Spleen (tissue), 11 donors: Measurements from ENCODE around the gene ITGAV. TPM values are rescaled to one million over a fixed set of nuclear protein-coding genes. Genes with fewer than 3 reads are reported as not detected.
"Not testable (repeated sequence)": the region's sequence is repeated elsewhere in the genome, so short reads cannot be mapped to it uniquely, and the experiment has no call there.

ENCODE experiments used
- DNase-seq: peaks from one replicate; pipeline ENCODE4 v3.0.0-alpha.2; 2020
- H3K27ac ChIP-seq, 8 donors: fragments of 200-600 bp; sonication (generic) in 7 of 8; 1 replicate in 4 of 8; 2 replicates in 4 of 8; pipeline versions ENCODE4 v1.5.0 to v1.8.0; 2016 to 2021; ENCODE audit warnings: inconsistent platforms in 4 of 8, mild to moderate bottlenecking in 4 of 8, moderate library complexity in 1 of 8
- H3K27me3 ChIP-seq, 7 donors: fragments of 200-600 bp; sonication (generic) in 6 of 7; replicated peaks in 1 of 7; 1 replicate in 4 of 7; 2 replicates in 3 of 7; pipeline versions ENCODE4 v1.5.0 to v1.8.0; 2016 to 2021; ENCODE audit warnings: inconsistent platforms in 3 of 7, mild to moderate bottlenecking in 1 of 7
- H3K36me3 ChIP-seq, 6 donors: fragments of 200-600 bp; sonication (generic) in 5 of 6; 1 replicate in 4 of 6; 2 replicates in 2 of 6; pipeline versions ENCODE4 v1.5.0 to v1.8.0; 2016 to 2021; ENCODE audit warnings: inconsistent platforms in 2 of 6
- H3K4me1 ChIP-seq, 6 donors: fragments of 200-600 bp; sonication (generic) in 5 of 6; 1 replicate in 3 of 6; 2 replicates in 3 of 6; pipeline versions ENCODE4 v1.5.0 to v1.8.0; 2016 to 2021; ENCODE audit warnings: inconsistent platforms in 3 of 6
- H3K4me3 ChIP-seq, 8 donors: fragments of 200-600 bp; sonication (generic) in 7 of 8; 1 replicate in 4 of 8; 2 replicates in 4 of 8; pipeline versions ENCODE4 v1.5.0 to v1.8.0; 2016 to 2021; ENCODE audit warnings: inconsistent platforms in 4 of 8, mild to moderate bottlenecking in 4 of 8, moderate library complexity in 2 of 8
- H3K9me3 ChIP-seq, 8 donors: fragments of 200-600 bp; sonication (generic) in 7 of 8; 1 replicate in 4 of 8; 2 replicates in 4 of 8; pipeline versions ENCODE4 v1.5.0 to v1.8.0; 2016 to 2021; ENCODE audit warnings: inconsistent platforms in 4 of 8
- CTCF ChIP-seq, 11 experiments: fragments of 200-600 bp in 7 of 11; fragments of 450-650 bp in 4 of 11; sonication (generic) in 4 of 11; IDR thresholded peaks in 8 of 11; conservative IDR thresholded peaks in 3 of 11; 1 replicate in 7 of 11; 2 replicates in 4 of 11; pipeline versions ENCODE4 v1.4.0 to v1.8.0; 2016 to 2021; ENCODE audit warnings: antibody characterized with exemption in 11 of 11, inconsistent platforms in 4 of 11, mild to moderate bottlenecking in 1 of 11
- POLR2A ChIP-seq, 3 donors: fragments of 450-650 bp; IDR thresholded peaks; one replicate each; pipeline ENCODE4 v1.5.1; 2017; ENCODE audit warnings: antibody characterized with exemption in 3 of 3, mild to moderate bottlenecking in 1 of 3
- POLR2AphosphoS5 ChIP-seq, 3 donors: sonication (generic); formaldehyde crosslinking; IDR thresholded peaks; one replicate each; pipeline ENCODE4 v1.5.1; 2017; ENCODE audit warnings: antibody characterized with exemption in 3 of 3
- WGBS, 5 donors: extraction: QIAGEN DNeasy Blood & Tissue Kit in 3 of 5; methylation state at CpG; one replicate each; pipeline versions ENCODE4 v1.1.5 to v1.1.7; 2013 to 2018; 5-methylcytosine and 5-hydroxymethylcytosine counted together
- intact Hi-C: fragments of 100-400 bp; cut with DNase I; formaldehyde crosslinking; loops from one replicate; pipeline ENCODE4 v1.15.0; 2023; ENCODE audit warnings: low total_unique reads
- polyA plus RNA-seq, 3 donors: library from polyadenylated mRNA; stranded (reverse); fragments of 200-250 nt; gene quantifications; one replicate each; pipeline ENCODE4 v1.2.1, GENCODE V29; 2013
- total RNA-seq, 7 donors: library from RNA; depleted of rRNA in 3 of 7; stranded (reverse); fragments of >200 nt in 3 of 7; fragmentation: NEBNext Ultra II Directional in 4 of 7; extraction: Animal tissue kit (Norgen Biotek cat#: 25700) in 4 of 7; gene quantifications; one replicate each; pipeline versions ENCODE4 v1.1.0 to v1.2.1, GENCODE V29; 2016 to 2021
- donor health status: healthy with polysubstance abuse.
- donor health status: DM: no; HTN: no; CAD: no; lungs with moderate emphysema.
- donor health status: DM: no; HTN: no; CAD: no.
- donor health status: Bipolar disorder and iron deficiency.
- donor health status: healthy.
- donor health status: DM: no; HTN: no; CAD: no.
- donor health status: DM: yes; HTN: yes; CAD: no.

Gene ITGAV
- total and polyA plus RNA-seq, 10 donors, result 5.6 to 85.4 (median 60.8) TPM

GRCh38 chr2:186559848-186560247 lies 30.0 kb upstream of the ITGAV start:
- DNase-seq, result no peak
- 64 to 91% (median 80%) methylated on average over 3 of the region's 3 CpGs for WGBS, 5 donors
- H3K9me3 ChIP-seq, result no peaks in the 10 kb centered on the region
- no peaks in the 10 kb centered on the region for H3K4me1 ChIP-seq
- H3K27me3 ChIP-seq, result no peaks in the 10 kb centered on the region
- H3K27ac ChIP-seq, result no peak overlapping the region
- TF ChIP-seq POLR2AphosphoS5 (IDR thresholded peaks at IDR 0.05), result no peak
- TF ChIP-seq POLR2A (IDR thresholded peaks at IDR 0.05), result no peak
- no peak for TF ChIP-seq CTCF (IDR thresholded peaks at IDR 0.05 in 8 of 11, conservative IDR thresholded peaks at IDR 0.05 in 3 of 11)
- H3K36me3 ChIP-seq, result no peaks in the 10 kb centered on the region
- H3K4me3 ChIP-seq, result no peak overlapping the region
- intact Hi-C loops, result no loop called here

GRCh38 chr2:186560254-186560653 lies 29.6 kb upstream of the ITGAV start:
- WGBS, 5 donors, result 53 to 71% (median 57%) methylated on average over 3 of the region's 3 CpGs
- Histone ChIP-seq H3K27ac (no peak overlapping the region), H3K4me1 (no peaks in the 10 kb centered on the region), H3K36me3 (no peaks in the 10 kb centered on the region), H3K4me3 (no peak overlapping the region), H3K9me3 (no peaks in the 10 kb centered on the region), H3K27me3 (no peaks in the 10 kb centered on the region)
- DNase-seq, result no peak
- TF ChIP-seq POLR2A (IDR thresholded peaks at IDR 0.05) (no peak), POLR2AphosphoS5 (IDR thresholded peaks at IDR 0.05) (no peak), CTCF (IDR thresholded peaks at IDR 0.05 in 8 of 11, conservative IDR thresholded peaks at IDR 0.05 in 3 of 11) (no peak)
- intact Hi-C loops, result no loop called here

- Histone ChIP-seq H3K27me3 (no peaks in the 10 kb centered on the region), H3K27ac (no peak overlapping the region), H3K9me3 (no peaks in the 10 kb centered on the region), H3K4me3 (no peak overlapping the region), H3K4me1 (no peaks in the 10 kb centered on the region), H3K36me3 (no peaks in the 10 kb centered on the region)
- no peak for DNase-seq
- intact Hi-C loops, result no loop called here
- 83 to 88% (median 87%) methylated on average over 6 of the region's 6 CpGs for WGBS, 5 donors
- no peak for TF ChIP-seq POLR2A (IDR thresholded peaks at IDR 0.05)
- no peak for TF ChIP-seq CTCF (IDR thresholded peaks at IDR 0.05 in 8 of 11, conservative IDR thresholded peaks at IDR 0.05 in 3 of 11)
- no peak for TF ChIP-seq POLR2AphosphoS5 (IDR thresholded peaks at IDR 0.05)
Observed at GRCh38 chr2:186561467-186562208, 28.2 kb upstream of the ITGAV start.

GRCh38 chr2:186562209-186562578 lies 27.7 kb upstream of the ITGAV start:
- DNase-seq, result no peak
- Histone ChIP-seq H3K36me3 (no peaks in the 10 kb centered on the region), H3K27ac (no peak overlapping the region), H3K27me3 (no peaks in the 10 kb centered on the region), H3K9me3 (no peaks in the 10 kb centered on the region), H3K4me1 (no peaks in the 10 kb centered on the region), H3K4me3 (no peak overlapping the region)
- intact Hi-C loops, result no loop called here
- no peak for TF ChIP-seq POLR2A (IDR thresholded peaks at IDR 0.05)
- WGBS, 5 donors, result 95 to 98% (median 97%) methylated on average over 1 of the region's 1 CpG

- DNase-seq, H3K36me3 ChIP-seq, H3K4me3 ChIP-seq, intact Hi-C loops, H3K27ac ChIP-seq, H3K4me1 ChIP-seq, H3K9me3 ChIP-seq, H3K27me3 ChIP-seq: not testable (repeated sequence)
- WGBS, 5 donors, result 67 to 87% (median 81%) methylated on average over 1 of the region's 1 CpG
Observed at GRCh38 chr2:186568600-186568999, 21.3 kb upstream of the ITGAV start.

GRCh38 chr2:186569127-186569526 lies 20.7 kb upstream of the ITGAV start:
- DNase-seq, H3K9me3 ChIP-seq, H3K4me1 ChIP-seq, intact Hi-C loops, H3K36me3 ChIP-seq, H3K4me3 ChIP-seq, H3K27me3 ChIP-seq, H3K27ac ChIP-seq: not testable (repeated sequence)
- 78 to 100% (median 94%) methylated on average over 1 of the region's 1 CpG for WGBS, 5 donors
